ENCODE results near the gene GALNT9. TPM values are rescaled to one million over a fixed set of nuclear protein-coding genes. Genes with fewer than 3 reads are reported as not detected.

Gene GALNT9
- total and polyA plus RNA-seq, 12 donors: 0.01 to 0.19 TPM; not detected in 10

GRCh38 chr12:132357623-132358186, 28.3 kb upstream of the GALNT9 start:
- no peak overlapping the region for H3K4me3 ChIP-seq
- ATAC-seq (peak in 1 of 8 donors; percentile 20), DNase-seq (no peak)
- WGBS, 2 donors: 77 to 82% methylated on average over 25 of the region's 25 CpGs
- no peak for TF ChIP-seq CTCF (IDR thresholded peaks at IDR 0.05)
- H3K9me3 ChIP-seq: peaks cover 0 to 7% (median 0%) of the 10 kb centered on the region in 11 donors
- H3K27me3 ChIP-seq: peaks cover 0 to 42% (median 34%) of the 10 kb centered on the region in 7 donors
- H3K36me3 ChIP-seq: no peaks in the 10 kb centered on the region
- no peak overlapping the region for H3K27ac ChIP-seq
- H3K4me1 ChIP-seq: no peaks in the 10 kb centered on the region
- intact Hi-C loops (cut with DNase I): no loop called here

- no peaks in the 10 kb centered on the region for H3K4me1 ChIP-seq
- H3K27ac ChIP-seq: no peak overlapping the region
- intact Hi-C loops (cut with DNase I): no loop called here
- WGBS, 2 donors: 44 to 46% methylated on average over 37 of the region's 37 CpGs
- peaks cover 0 to 7% (median 0%) of the 10 kb centered on the region in 11 donors for H3K9me3 ChIP-seq
- TF ChIP-seq CTCF (IDR thresholded peaks at IDR 0.05): no peak
- ATAC-seq: peak in 5 of 8 donors; percentile 37 to 60 (median 50)
- peaks cover 0 to 49% (median 39%) of the 10 kb centered on the region in 7 donors for H3K27me3 ChIP-seq
- H3K36me3 ChIP-seq: no peaks in the 10 kb centered on the region
- DNase-seq: no peak
- no peak overlapping the region for H3K4me3 ChIP-seq
These were observed 27.6 kb upstream of the GALNT9 start for GRCh38 chr12:132356691-132357622.

GRCh38 chr12:132355742-132356681, 26.6 kb upstream of the GALNT9 start:
- no peaks in the 10 kb centered on the region for H3K4me1 ChIP-seq
- DNase-seq (no peak), ATAC-seq (no peak)
- no peaks in the 10 kb centered on the region for H3K36me3 ChIP-seq
- H3K27me3 ChIP-seq: peaks cover 0 to 59% (median 48%) of the 10 kb centered on the region in 7 donors
- H3K27ac ChIP-seq: no peak overlapping the region
- 83 to 84% methylated on average over 31 of the region's 31 CpGs for WGBS, 2 donors
- no peak overlapping the region for H3K4me3 ChIP-seq
- intact Hi-C loops (cut with DNase I): no loop called here
- no peak for TF ChIP-seq CTCF (IDR thresholded peaks at IDR 0.05)
- H3K9me3 ChIP-seq: peaks cover 0 to 7% (median 0%) of the 10 kb centered on the region in 11 donors

Measured in heart right ventricle (tissue), 16 donors.